HepG2 (cell line): Measurements from ENCODE around the gene TPST2.

Experiments used
- CTCF ChIP-seq: sonication (generic); formaldehyde crosslinking; IDR thresholded peaks from 2 replicates; pipeline ENCODE4 v1.5.0; 2020; ENCODE audit warnings: mild to moderate bottlenecking, missing genetic modification reagents, moderate library complexity
- FOXO1 ChIP-seq: sonication (generic); formaldehyde crosslinking; IDR thresholded peaks from 2 replicates; pipeline ENCODE4 v1.4.0; 2020; ENCODE audit warnings: missing genetic modification reagents
- KLF6 ChIP-seq: IDR thresholded peaks from 2 replicates; pipeline ENCODE4 v1.8.0; 2016; ENCODE audit warnings: missing biosample characterization, missing genetic modification reagents
- NR0B2 ChIP-seq: sonication (generic); formaldehyde crosslinking; IDR thresholded peaks from 2 replicates; pipeline ENCODE4 v1.4.0; 2020; ENCODE audit warnings: mild to moderate bottlenecking, missing genetic modification reagents
- NR1H2 ChIP-seq: sonication (generic); formaldehyde crosslinking; IDR thresholded peaks from 2 replicates; pipeline ENCODE4 v1.8.1; 2022; ENCODE audit warnings: low read depth, missing genetic modification reagents, borderline replicate concordance
- POLR2AphosphoS5 ChIP-seq: IDR thresholded peaks from 2 replicates; pipeline ENCODE4 v1.6.1; 2012; ENCODE audit warnings: low read depth, low read length
- ZFP36 ChIP-seq: fragments of 150-350 bp; IDR thresholded peaks from 2 replicates; pipeline ENCODE4 v1.6.1; 2018; ENCODE audit warnings: borderline replicate concordance, low read length, low read depth; ENCODE audit not compliant: partially characterized antibody
- ZNF598 ChIP-seq: sonication (generic); formaldehyde crosslinking; IDR thresholded peaks from 2 replicates; pipeline ENCODE4 v1.5.1; 2020; ENCODE audit warnings: mild to moderate bottlenecking, missing genetic modification reagents, borderline replicate concordance

GRCh38 chr22:26541167-26541819 lies 48.6 kb downstream of the TPST2 start:
- TF ChIP-seq ZFP36, result no peak
- TF ChIP-seq KLF6, result no peak
- no peak for TF ChIP-seq NR1H2 (CRISPR knock-in tag)
- TF ChIP-seq CTCF, result no peak
- TF ChIP-seq NR0B2 (CRISPR knock-in tag), result no peak
- TF ChIP-seq POLR2AphosphoS5, result no peak
- TF ChIP-seq ZNF598 (CRISPR knock-in tag), result no peak
- TF ChIP-seq FOXO1 (CRISPR knock-in tag), result no peak
